GM18526 (cell line): Measurements from ENCODE around the gene HES6.

Source experiments
- POLR2A ChIP-seq: IDR thresholded peaks from 3 replicates; pipeline ENCODE4 v1.6.1; 2011; ENCODE audit not compliant: insufficient read length; ENCODE audit errors: extremely low read depth

HES6 gene

GRCh38 chr2:238203973-238204683, 35.7 kb downstream of the HES6 start:
- no peak for TF ChIP-seq POLR2A

- TF ChIP-seq POLR2A = peak; percentile 82
Measured at GRCh38 chr2:238203094-238203972, 36.5 kb downstream of the HES6 start, which contains the start of gene ILKAP. TSS of gene ILKAP (minus strand) at chr2:238203695. CDS start at chr2:238203553, 142 bp downstream.

- TF ChIP-seq POLR2A = no peak
Measured at GRCh38 chr2:238202326-238203093, 37.3 kb downstream of the HES6 start.

GRCh38 chr2:238190445-238190844, 49.4 kb downstream of the HES6 start:
- no peak for TF ChIP-seq POLR2A
